HCT116 (cell line): ENCODE data around the gene SOX15. TPM values are rescaled to one million over a fixed set of nuclear protein-coding genes. Genes with fewer than 3 reads are reported as not detected.

Source experiments
- ATAC-seq: fragments of 200-7000 bp; cut with Tn5 transposase; 2 replicates; pipeline ENCODE4 v1.9.1; 2020; ENCODE audit warnings: mild to moderate bottlenecking, moderate library complexity
- BruUV-seq: library from RNA; stranded (reverse); fragments of 400-500 nt; replicated peaks from 2 replicates; lab custom pipeline; 2021; lab: Mats Ljungman, UMichigan
- CTCF ChIA-PET: fragments of 300-600 bp; sonication (Branson Sonifier 250); formaldehyde crosslinking; loops from one replicate; lab custom pipeline; 2021; ENCODE audit warnings: antibody characterized with exemption; lab: Charles Lee
- POLR2A ChIA-PET: fragments of 300-600, 350-600 bp; sonication (Branson Sonifier 250); formaldehyde crosslinking; loops from one replicate; lab custom pipeline; 2021; ENCODE audit warnings: antibody characterized with exemption; lab: Charles Lee
- RAD21 ChIA-PET, 2 experiments: fragments of 300-600 bp; sonication (Branson Sonifier 250); formaldehyde crosslinking; loops; one replicate each; lab custom pipeline; 2023; ENCODE audit warnings: low total read pairs in 2 of 2; ENCODE audit not compliant: uncharacterized antibody in 2 of 2, unreplicated experiment in 2 of 2, low non-redundant PET in 1 of 2; lab: Charles Lee
- DNase-seq: peaks from one replicate; pipeline ENCODE4 v3.0.0-alpha.2; 2010; ENCODE audit warnings: low read depth, low spot score
- H2AFZ ChIP-seq: fragments of 200-600 bp; shearing (Covaris generic), sonication (generic); 2 replicates; pipeline ENCODE4 v1.6.1; 2017; ENCODE audit warnings: low read depth, mixed run types, mixed read lengths, antibody characterized with exemption, low read length; ENCODE audit not compliant: poor library complexity, severe bottlenecking
- H3K27ac ChIP-seq: 2 replicates; pipeline ENCODE4 v1.5.1; 2012; ENCODE audit warnings: low read depth, low read length
- H3K27me3 ChIP-seq: fragments of 200-600 bp; sonication (generic); 2 replicates; pipeline ENCODE4 v1.6.1; 2016; ENCODE audit warnings: mixed run types, low read length, mixed read lengths; ENCODE audit not compliant: insufficient read depth
- H3K36me3 ChIP-seq, 2 experiments: fragments of 200-500 bp in 1 of 2; fragments of 200-600 bp in 1 of 2; sonication (Bioruptor generic) in 1 of 2; sonication (generic) in 1 of 2; 2 replicates each; pipeline versions ENCODE4 v1.5.1 to v1.6.1; 2014 to 2016; ENCODE audit warnings: low read length in 2 of 2, inconsistent platforms in 1 of 2, mixed read lengths in 1 of 2, mixed run types in 1 of 2; ENCODE audit not compliant: insufficient read depth in 2 of 2, control insufficient read depth in 1 of 2
- H3K4me1 ChIP-seq, 2 experiments: fragments of 200-600 bp in 1 of 2; sonication (generic) in 1 of 2; 2 replicates each; pipeline versions ENCODE4 v1.5.1 to v1.6.1; 2012 to 2017; ENCODE audit warnings: low read length in 2 of 2, inconsistent platforms in 1 of 2, mild to moderate bottlenecking in 1 of 2, mixed read lengths in 1 of 2, mixed run types in 1 of 2, moderate library complexity in 1 of 2; ENCODE audit not compliant: insufficient read depth in 2 of 2, control insufficient read depth in 1 of 2
- H3K4me2 ChIP-seq: fragments of 200-600 bp; sonication (generic); 2 replicates; pipeline ENCODE4 v1.6.1; 2017; ENCODE audit warnings: mixed run types, low read length, mixed read lengths
- H3K4me3 ChIP-seq, 2 experiments: fragments of 200-600 bp in 1 of 2; sonication (generic) in 1 of 2; replicated peaks in 1 of 2; 2 replicates each; pipeline ENCODE4 v1.5.1; 2011 to 2016; ENCODE audit warnings: low read length in 2 of 2, control low read depth in 1 of 2, low read depth in 1 of 2, mild to moderate bottlenecking in 1 of 2, mixed read lengths in 1 of 2, mixed run types in 1 of 2
- H3K79me2 ChIP-seq: fragments of 200-600 bp; sonication (generic); 2 replicates; pipeline ENCODE4 v1.6.1; 2017; ENCODE audit warnings: mild to moderate bottlenecking, mixed run types, low read length, moderate library complexity, mixed read lengths; ENCODE audit not compliant: insufficient read depth
- H3K9ac ChIP-seq: fragments of 200-600 bp; sonication (generic); 2 replicates; pipeline ENCODE4 v1.6.1; 2016; ENCODE audit warnings: low read length, mixed read lengths
- H3K9me2 ChIP-seq: fragments of 200-600 bp; sonication (generic), shearing (Covaris generic); 2 replicates; pipeline ENCODE4 v1.6.1; 2017; ENCODE audit warnings: mixed run types, mild to moderate bottlenecking, moderate library complexity; ENCODE audit not compliant: insufficient read depth
- H3K9me3 ChIP-seq, 2 experiments: fragments of 200-500 bp in 1 of 2; fragments of 200-600 bp in 1 of 2; sonication (Bioruptor generic) in 1 of 2; sonication (generic) in 1 of 2; 2 replicates each; pipeline ENCODE4 v1.6.1; 2014 to 2017; ENCODE audit warnings: low read length in 2 of 2, mixed read lengths in 2 of 2, inconsistent platforms in 1 of 2, low read depth in 1 of 2, mild to moderate bottlenecking in 1 of 2, mixed run types in 1 of 2, moderate library complexity in 1 of 2; ENCODE audit not compliant: control insufficient read depth in 1 of 2, insufficient read depth in 1 of 2
- H4K20me1 ChIP-seq: fragments of 200-600 bp; sonication (generic), shearing (Covaris generic); 2 replicates; pipeline ENCODE4 v1.6.1; 2017; ENCODE audit warnings: mixed run types, mild to moderate bottlenecking, moderate library complexity; ENCODE audit not compliant: insufficient read depth
- CBX3 ChIP-seq: IDR thresholded peaks from 2 replicates; pipeline ENCODE4 v1.6.1; 2012; ENCODE audit warnings: low read depth
- CEBPB ChIP-seq: IDR thresholded peaks from 2 replicates; pipeline ENCODE4 v1.6.1; 2012; ENCODE audit warnings: low read depth
- CTCF ChIP-seq, 3 experiments: fragments of 200-600 bp in 1 of 3; sonication (generic) in 1 of 3; IDR thresholded peaks in 2 of 3; conservative IDR thresholded peaks in 1 of 3; 2 replicates each; pipeline ENCODE4 v1.5.1; 2012 to 2017; ENCODE audit warnings: low read depth in 2 of 3, low read length in 2 of 3, antibody characterized with exemption in 1 of 3, borderline replicate concordance in 1 of 3, control low read depth in 1 of 3, mild to moderate bottlenecking in 1 of 3, mixed read lengths in 1 of 3, mixed run types in 1 of 3, moderate library complexity in 1 of 3; ENCODE audit not compliant: insufficient read depth in 1 of 3
- ELF1 ChIP-seq: IDR thresholded peaks from 2 replicates; pipeline ENCODE4 v1.6.1; 2012; ENCODE audit warnings: low read depth, borderline replicate concordance
- EZH2phosphoT487 ChIP-seq: fragments of 200-600 bp; IDR thresholded peaks from 2 replicates; pipeline ENCODE4 v1.6.1; 2018; ENCODE audit warnings: antibody characterized with exemption, borderline replicate concordance
- FOSL1 ChIP-seq: IDR thresholded peaks from 2 replicates; pipeline ENCODE4 v1.6.1; 2012; ENCODE audit warnings: low read depth
- MAX ChIP-seq: IDR thresholded peaks from 2 replicates; pipeline ENCODE4 v1.6.1; 2012
- POLR2A ChIP-seq: IDR thresholded peaks from 2 replicates; pipeline ENCODE4 v1.7.0; 2011; ENCODE audit warnings: borderline replicate concordance; ENCODE audit not compliant: insufficient read depth, insufficient read length; ENCODE audit errors: extremely low read depth
- POLR2AphosphoS5 ChIP-seq: IDR thresholded peaks from 2 replicates; pipeline ENCODE4 v1.6.1; 2011; ENCODE audit warnings: mild to moderate bottlenecking, low read depth, low read length, moderate library complexity
- RAD21 ChIP-seq: IDR thresholded peaks from 2 replicates; pipeline ENCODE4 v1.6.1; 2012; ENCODE audit warnings: low read depth, mild to moderate bottlenecking
- SIN3A ChIP-seq: IDR thresholded peaks from 2 replicates; pipeline ENCODE4 v1.6.1; 2012; ENCODE audit warnings: low read depth
- SRF ChIP-seq: IDR thresholded peaks from 2 replicates; pipeline ENCODE4 v1.6.1; 2012; ENCODE audit warnings: low read depth
- YY1 ChIP-seq: IDR thresholded peaks from 2 replicates; pipeline ENCODE4 v1.6.1; 2011; ENCODE audit warnings: low read length, low read depth, moderate library complexity, mild to moderate bottlenecking; ENCODE audit not compliant: insufficient replicate concordance; ENCODE audit errors: extremely low read depth
- ZBTB33 ChIP-seq: IDR thresholded peaks from 2 replicates; pipeline ENCODE4 v1.6.1; 2011; ENCODE audit warnings: mild to moderate bottlenecking, low read length, moderate library complexity; ENCODE audit not compliant: insufficient replicate concordance; ENCODE audit errors: extremely low read depth
- intact Hi-C: fragments of 100-400 bp; cut with micrococcal nuclease; formaldehyde crosslinking; loops from 2 replicates; pipeline ENCODE4 v1.10.0; 2022
- total RNA-seq: library from RNA; stranded (reverse); gene quantifications from one replicate; pipeline ENCODE4 v1.2.1, GENCODE V29; 2021; ENCODE audit not compliant: unreplicated experiment

The SOX15 gene
- total RNA-seq, 1 experiment from 2014 or later: 0.69 TPM

- intact Hi-C loops: no loop called here
- no peak overlapping the region for H3K9ac ChIP-seq
Observed at GRCh38 chr17:7611635-7612293, 21.9 kb upstream of the SOX15 start.

GRCh38 chr17:7610641-7611040 lies 20.7 kb upstream of the SOX15 start:
- Histone ChIP-seq H4K20me1 (0 out of 2 replicates have a peak, but pooled peaks cover 3% of the 10 kb centered on the region), H2AFZ (no peak overlapping the region), H3K27ac (no peak overlapping the region), H3K36me3 (peaks cover 12 to 26% of the 10 kb centered on the region in 2 experiments), H3K79me2 (peaks cover 83% of the 10 kb centered on the region), H3K9me2 (no peaks in the 10 kb centered on the region), H3K9me3 (no peaks in the 10 kb centered on the region), H3K27me3 (no peaks in the 10 kb centered on the region), H3K9ac (no peak overlapping the region), H3K4me2 (no peak overlapping the region), H3K4me3 (no peak overlapping the region), H3K4me1 (peaks cover 10 to 18% of the 10 kb centered on the region in 2 experiments)
- ATAC-seq: no peak
- CTCF ChIA-PET: no interaction called here
- BruUV-seq: no TSS peak
- intact Hi-C loops: no loop called here
- POLR2A ChIA-PET: interaction anchor here (1.0 kb wide), 1 partner anchor 75 kb away, joined by 4 read pairs; no protein-coding TSS in a partner anchor
- RAD21 ChIA-PET: no interaction called here
- no peak for DNase-seq
- TF ChIP-seq YY1: no peak
- no peak for TF ChIP-seq CEBPB
- TF ChIP-seq POLR2A: no peak
- TF ChIP-seq MAX: no peak
- no peak for TF ChIP-seq ZBTB33
- no peak for TF ChIP-seq SIN3A
- TF ChIP-seq EZH2phosphoT487: no peak
- TF ChIP-seq POLR2AphosphoS5: no peak
- no peak for TF ChIP-seq SRF
- no peak for TF ChIP-seq RAD21
- TF ChIP-seq ELF1: no peak
- TF ChIP-seq CTCF (IDR thresholded peaks at IDR 0.05 in 2 of 3, conservative IDR thresholded peaks at IDR 0.05 in 1 of 3; ENCODE audit: borderline replicate concordance in 1 of 3, insufficient read depth in 1 of 3, low read depth in 2 of 3, low read length in 2 of 3): no peak

More at GRCh38 chr17:7611635-7612293, 21.9 kb upstream of the SOX15 start:
- 0 out of 2 replicates have a peak, but pooled peaks cover 3% of the 10 kb centered on the region for H4K20me1 ChIP-seq
- peaks cover 12 to 22% of the 10 kb centered on the region in 2 experiments for H3K4me1 ChIP-seq
- no peak overlapping the region for H3K4me3 ChIP-seq
- RAD21 ChIA-PET: no interaction called here
- TF ChIP-seq SIN3A (no peak), CBX3 (no peak), SRF (no peak), FOSL1 (no peak), POLR2AphosphoS5 (no peak), ELF1 (no peak), MAX (no peak)
- no peaks in the 10 kb centered on the region for H3K27me3 ChIP-seq
- H3K9me2 ChIP-seq: no peaks in the 10 kb centered on the region
- POLR2A ChIA-PET: no interaction called here
- peaks cover 73% of the 10 kb centered on the region for H3K79me2 ChIP-seq
- CTCF ChIA-PET: no interaction called here
- no TSS peak for BruUV-seq
- peaks cover 7 to 17% of the 10 kb centered on the region in 2 experiments for H3K36me3 ChIP-seq
- no peaks in the 10 kb centered on the region for H3K9me3 ChIP-seq
- no peak overlapping the region for H3K27ac ChIP-seq
- ATAC-seq: no peak
- no peak overlapping the region for H3K4me2 ChIP-seq
- no peak overlapping the region for H2AFZ ChIP-seq
- no peak for DNase-seq
